Epithelial cell of proximal tubule (primary cell): ENCODE results near the gene CFAP43. TPM values are rescaled to one million over a fixed set of nuclear protein-coding genes. Genes with fewer than 3 reads are reported as not detected.
"Not testable (repeated sequence)": the region's sequence is repeated elsewhere in the genome, so short reads cannot be mapped to it uniquely, and the experiment has no call there.

ENCODE experiments used
- DNase-seq: peaks from one replicate; pipeline ENCODE4 v3.0.0-alpha.2; 2011; ENCODE audit warnings: low read depth
- H3K4me3 ChIP-seq: 2 replicates; pipeline ENCODE4 v1.5.1; 2011; ENCODE audit warnings: low read depth, mild to moderate bottlenecking, low read length
- CTCF ChIP-seq: conservative IDR thresholded peaks from 2 replicates; pipeline ENCODE4 v1.5.1; 2012; ENCODE audit warnings: low read depth, mild to moderate bottlenecking, low read length
- total RNA-seq: library from RNA; depleted of rRNA; stranded (reverse); fragments of >200 nt; gene quantifications from 2 replicates; pipeline ENCODE4 v1.2.3, GENCODE V29; 2015

CFAP43 gene
- total RNA-seq, 1 donor from 2014 or later = 0.46 TPM

DNA sequence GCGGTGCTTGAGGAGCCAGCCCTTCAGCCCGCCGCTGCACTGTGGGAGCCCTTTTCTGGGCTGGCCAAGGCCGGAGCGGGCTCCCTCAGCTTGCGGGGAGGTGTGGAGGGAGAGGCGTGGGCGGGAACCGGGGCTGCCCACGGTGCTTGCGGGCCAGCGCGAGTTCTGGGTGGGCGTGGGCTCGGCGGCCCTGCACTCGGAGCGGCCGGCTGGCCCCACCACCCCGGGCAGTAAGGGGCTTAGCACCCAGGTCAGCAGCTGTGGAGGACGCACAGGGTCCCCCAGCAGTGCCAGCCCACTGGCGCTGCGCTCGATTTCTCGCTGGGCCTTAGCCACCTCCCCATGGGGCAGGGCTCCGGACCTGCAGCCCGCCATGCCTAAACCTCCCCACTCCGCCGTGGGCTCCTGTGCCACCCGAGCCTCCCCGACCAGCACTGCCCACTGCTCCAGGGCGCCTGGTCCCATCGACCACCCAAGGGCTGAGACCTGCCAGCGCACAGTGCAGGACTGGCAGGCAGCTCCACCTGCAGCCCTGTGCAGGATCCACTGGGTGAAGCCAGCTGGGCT, 13.0 kb upstream of the CFAP43 start:
- DNase-seq = no peak
- H3K4me3 ChIP-seq = no peak overlapping the region
- TF ChIP-seq CTCF = no peak

DNA sequence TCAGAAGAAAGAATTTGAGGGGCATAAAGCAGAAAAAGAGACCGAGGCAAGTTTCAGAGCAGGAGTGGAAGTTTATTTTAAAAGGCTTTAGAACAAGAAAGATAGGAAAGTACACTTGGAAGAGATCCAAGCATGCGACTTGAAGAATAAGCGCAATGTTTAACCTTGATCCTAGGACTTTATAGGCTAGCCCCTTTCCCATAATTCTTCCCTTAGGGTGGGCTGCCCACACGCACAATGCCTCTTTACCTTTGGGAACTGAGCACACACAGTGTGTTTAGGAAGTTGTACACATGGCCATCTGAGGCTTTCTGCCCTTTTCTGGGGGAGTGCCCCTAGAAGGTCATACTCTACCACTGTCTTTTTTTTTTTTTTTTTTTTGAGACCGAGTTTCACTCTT, 11.3 kb upstream of the CFAP43 start:
- no peak for DNase-seq
- H3K4me3 ChIP-seq = no peak overlapping the region
- no peak for TF ChIP-seq CTCF

DNA sequence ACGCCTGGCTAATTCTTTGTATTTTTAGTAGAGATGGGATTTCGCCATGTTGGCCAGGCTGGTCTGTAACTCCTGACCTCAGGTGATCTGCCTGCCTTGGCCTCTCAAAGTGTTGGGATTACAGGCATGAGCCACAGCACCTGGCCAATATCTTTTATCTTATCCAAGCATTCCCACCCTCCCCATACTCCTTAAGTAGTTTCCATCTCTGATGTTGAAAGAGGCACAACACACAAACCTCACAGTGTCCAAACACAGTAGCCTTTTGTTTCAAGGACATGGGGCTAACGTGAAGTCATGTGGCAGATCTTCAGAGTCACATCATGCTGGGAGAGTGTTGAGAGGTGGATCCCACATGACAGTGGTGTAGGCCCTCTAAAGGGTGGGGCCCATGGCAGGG, 10.8 kb upstream of the CFAP43 start:
- not testable (repeated sequence) for H3K4me3 ChIP-seq, DNase-seq

- no peak overlapping the region for H3K4me3 ChIP-seq
- TF ChIP-seq CTCF = no peak
- no peak for DNase-seq
Observed at GRCh38 chr10:104242545-104242944, 10.4 kb upstream of the CFAP43 start.

DNA sequence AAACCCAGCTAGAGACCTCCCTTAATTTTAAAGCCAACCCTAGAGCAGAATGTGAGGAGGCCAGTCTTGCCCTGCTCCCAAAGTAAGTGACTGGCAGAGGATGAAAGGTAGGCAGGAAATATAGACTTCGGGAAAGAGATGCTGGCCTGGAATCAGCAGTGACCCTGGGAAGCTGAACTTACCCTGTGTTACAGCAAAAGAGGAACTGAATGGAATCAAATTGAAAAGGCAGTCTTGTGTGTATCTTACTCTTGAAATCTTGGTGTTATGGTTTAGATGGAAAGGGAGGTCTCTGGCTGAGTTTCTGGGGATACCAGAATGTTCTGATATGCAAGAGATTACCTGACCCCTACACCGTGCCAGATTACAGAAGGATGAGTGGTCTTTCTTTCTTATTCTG, 7.9 kb upstream of the CFAP43 start:
- no peak for DNase-seq
- H3K4me3 ChIP-seq = no peak overlapping the region
- TF ChIP-seq CTCF = no peak

DNA sequence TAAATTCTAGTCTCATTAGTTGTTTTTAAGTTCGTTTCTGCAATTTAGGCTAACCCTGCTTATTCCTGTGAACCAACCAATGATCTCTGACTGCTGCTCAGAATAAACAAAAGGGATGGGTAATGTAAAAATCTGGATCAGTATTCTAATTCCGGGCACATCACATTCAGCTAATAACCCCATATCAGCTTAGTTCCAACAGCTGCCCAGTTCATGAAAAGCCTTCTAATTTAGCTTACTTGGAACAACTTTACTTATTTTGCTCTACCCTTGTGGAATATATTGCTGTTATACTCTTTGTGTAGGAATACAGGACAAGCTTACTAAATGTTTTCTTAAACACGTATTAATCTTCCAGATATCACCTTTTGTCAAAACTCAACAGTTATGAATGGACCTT, 3.6 kb upstream of the CFAP43 start:
- TF ChIP-seq CTCF = no peak
- DNase-seq = no peak
- no peak overlapping the region for H3K4me3 ChIP-seq

DNA sequence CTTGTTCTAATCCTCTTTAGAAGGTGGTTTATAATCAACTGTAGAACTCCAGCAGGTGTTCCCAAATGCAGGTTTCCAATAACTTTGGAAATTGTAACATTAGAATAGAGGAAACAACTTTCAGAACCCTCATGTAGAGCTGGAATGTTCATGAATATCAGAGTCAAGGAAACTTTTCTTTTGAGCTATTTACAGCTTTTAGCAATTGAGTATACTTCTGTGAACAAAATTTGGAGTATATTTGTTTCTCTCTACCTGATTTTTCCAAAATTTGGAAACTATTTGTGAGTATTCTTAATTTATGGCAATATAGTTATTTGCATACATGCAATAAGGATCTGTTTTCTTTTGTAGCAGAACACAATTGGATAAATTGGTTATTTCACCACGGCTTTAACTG, 2.8 kb upstream of the CFAP43 start:
- DNase-seq = no peak
- no peak overlapping the region for H3K4me3 ChIP-seq
- no peak for TF ChIP-seq CTCF

DNA sequence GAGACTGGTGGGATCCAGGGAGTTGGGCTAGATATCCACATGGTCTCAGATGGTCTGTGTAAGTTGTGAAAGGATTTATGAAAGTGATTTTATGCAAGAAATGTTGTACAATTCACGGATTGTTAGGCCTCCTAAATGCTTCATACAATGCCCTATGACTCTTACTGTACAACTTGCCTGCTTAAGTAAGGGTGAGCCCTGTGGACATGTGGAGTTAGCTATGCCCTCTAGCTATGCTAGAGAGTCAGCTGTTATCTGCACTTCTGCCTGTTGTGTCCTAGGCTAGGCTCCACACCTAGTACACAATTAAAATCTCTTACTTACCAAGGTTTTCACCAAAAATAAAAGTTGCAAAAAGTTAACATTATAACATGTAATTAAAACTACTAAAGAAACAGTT, 1.7 kb upstream of the CFAP43 start:
- H3K4me3 ChIP-seq = no peak overlapping the region
- TF ChIP-seq CTCF = no peak
- no peak for DNase-seq
